GM23248 (cell line): ENCODE data around the gene RSBN1L.

Experiments
- EZH2 ChIP-seq: fragments of 200-600 bp; sonication (generic); IDR thresholded peaks from 2 replicates; pipeline ENCODE4 v1.6.1; 2018; ENCODE audit warnings: antibody characterized with exemption, mild to moderate bottlenecking; ENCODE audit not compliant: insufficient read depth, poor library complexity, severe bottlenecking
- EZH2phosphoT487 ChIP-seq: fragments of 200-600 bp; sonication (generic); IDR thresholded peaks from 2 replicates; pipeline ENCODE4 v1.6.1; 2018; ENCODE audit warnings: antibody characterized with exemption, moderate library complexity, mild to moderate bottlenecking, low read depth; ENCODE audit not compliant: insufficient read depth

- TF ChIP-seq EZH2 (no peak), EZH2phosphoT487 (no peak)
These were observed 122.8 kb downstream of the RSBN1L start for GRCh38 chr7:77819021-77819420.
